AG09319 (cell line): ENCODE data around the gene MAS1L.

ENCODE experiments used
- DNase-seq: peaks from one replicate; pipeline ENCODE4 v3.0.0-alpha.2; 2010; ENCODE audit warnings: low read depth; ENCODE audit errors: extremely low read depth
- CTCF ChIP-seq: IDR thresholded peaks from 2 replicates; pipeline ENCODE4 v1.5.1; 2011; ENCODE audit warnings: low read depth, mild to moderate bottlenecking, inconsistent platforms, low read length, moderate library complexity

Gene MAS1L

GRCh38 chr6:29527564-29527963 lies 39.8 kb upstream of the MAS1L start:
- DNase-seq = no peak
- no peak for TF ChIP-seq CTCF

DNA sequence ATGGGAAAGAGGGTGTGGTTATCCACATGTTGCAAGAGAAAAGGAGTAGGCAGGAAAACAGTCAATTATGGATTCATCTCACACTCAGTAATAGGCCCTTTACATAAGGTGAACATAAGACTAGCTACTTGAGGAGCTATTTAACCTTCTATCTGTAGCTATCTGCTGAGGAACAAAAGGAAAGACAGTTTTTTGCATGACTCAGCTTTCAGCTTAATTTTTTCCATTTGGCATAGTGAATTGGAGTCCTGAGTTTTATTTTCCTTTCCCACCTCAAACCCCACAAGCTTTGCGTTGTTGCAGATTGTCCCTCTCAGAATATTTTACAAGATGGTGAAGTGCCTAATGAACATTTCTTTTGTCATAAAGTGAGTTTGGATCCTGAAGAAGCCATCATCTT lies 39.4 kb upstream of the MAS1L start:
- TF ChIP-seq CTCF = no peak
- DNase-seq = no peak

DNA sequence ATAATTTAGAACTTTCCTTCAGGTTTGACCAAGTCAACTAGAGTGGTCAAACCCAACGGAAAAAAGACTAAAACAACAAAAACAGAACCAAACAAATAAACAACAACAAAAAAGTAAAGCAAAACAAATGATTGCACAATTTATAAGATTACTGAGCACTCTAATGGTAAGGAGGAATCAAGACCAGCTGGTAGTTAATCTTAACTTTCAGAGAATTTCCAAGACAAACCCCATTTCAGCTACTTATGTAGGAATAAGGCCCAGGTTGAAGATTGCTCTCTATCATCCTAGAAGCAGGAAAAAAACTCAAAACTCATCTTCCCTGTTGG lies 37.5 kb upstream of the MAS1L start:
- TF ChIP-seq CTCF = no peak
- no peak for DNase-seq

DNA sequence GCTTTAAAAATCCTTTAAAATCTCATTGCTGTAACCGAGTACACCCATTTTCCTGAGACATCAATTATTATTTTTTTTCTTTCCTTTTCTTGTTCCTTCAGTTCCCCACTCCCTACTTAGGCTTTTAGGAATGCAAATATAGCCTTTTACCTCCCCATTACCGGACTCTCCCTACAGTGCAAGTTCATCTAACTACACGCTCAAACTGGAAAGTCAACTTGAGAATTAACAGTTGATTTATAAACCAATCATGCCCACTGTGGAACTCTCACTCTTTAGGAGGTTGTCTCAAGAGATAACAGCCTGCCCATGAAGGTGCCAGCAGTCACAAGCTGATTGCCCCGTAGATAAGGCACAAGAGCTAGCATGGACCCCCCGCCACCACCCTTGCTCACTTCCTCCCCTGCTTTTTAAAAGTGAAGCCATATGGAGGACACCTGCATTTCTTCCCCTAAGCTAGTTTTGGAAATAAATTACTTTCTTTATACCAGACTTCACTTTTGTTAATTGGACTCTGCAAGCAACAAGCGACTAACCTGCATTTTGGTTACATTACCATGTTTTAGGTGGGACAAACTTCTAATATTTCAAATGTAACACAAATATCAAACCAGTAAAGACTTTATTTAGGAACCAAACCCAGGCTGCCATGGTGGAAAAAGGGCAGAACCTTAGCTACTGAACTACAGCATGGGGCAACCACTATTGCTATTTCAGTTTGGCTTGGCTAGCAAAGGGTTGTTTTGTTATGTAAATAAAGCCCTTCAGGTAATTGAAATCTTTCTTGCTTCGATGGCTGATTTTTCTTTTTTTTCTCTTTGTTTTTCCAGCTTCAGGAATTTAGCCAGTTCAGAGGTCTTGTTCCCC lies 36.9 kb upstream of the MAS1L start:
- TF ChIP-seq CTCF = no peak
- DNase-seq = no peak

DNA sequence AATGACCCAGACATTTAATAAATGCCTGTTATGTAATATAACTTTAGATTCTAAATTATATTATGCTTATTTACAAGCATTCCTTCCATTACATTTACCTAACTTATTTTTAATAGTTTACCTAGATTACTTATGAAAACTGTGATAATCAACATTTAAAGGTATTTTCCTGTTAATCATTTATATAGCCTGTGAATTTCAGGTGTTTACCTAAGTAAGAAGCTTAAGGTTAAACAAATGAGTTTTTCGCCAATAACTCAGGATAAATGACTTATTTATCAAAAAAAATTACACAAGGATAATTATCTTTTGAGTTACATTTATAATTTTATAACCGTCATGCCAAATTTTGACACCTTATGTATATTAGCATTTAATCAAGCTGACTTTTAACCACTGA lies 36.3 kb upstream of the MAS1L start:
- DNase-seq = no peak
- TF ChIP-seq CTCF = no peak

DNA sequence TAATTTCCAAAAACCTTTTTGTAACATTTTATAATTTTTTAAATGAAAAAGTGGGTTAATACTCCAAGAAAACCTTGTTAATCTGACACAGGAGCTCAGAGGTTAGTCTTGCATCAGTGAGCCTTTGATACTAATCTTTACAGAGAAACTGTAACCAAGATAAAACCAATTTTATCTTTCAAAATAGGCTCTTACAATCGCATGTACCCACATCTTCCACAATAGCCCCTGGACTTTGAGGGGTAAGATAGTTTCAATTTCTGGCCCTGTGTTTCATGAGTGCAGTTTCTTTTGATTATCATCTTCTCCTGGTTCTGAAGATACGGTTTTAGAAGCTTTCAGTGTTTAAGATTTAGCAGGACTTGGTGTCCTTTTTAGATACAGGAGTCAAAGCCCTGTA lies 34.5 kb upstream of the MAS1L start:
- no peak for DNase-seq
- no peak for TF ChIP-seq CTCF

GRCh38 chr6:29521006-29521680 lies 33.4 kb upstream of the MAS1L start:
- DNase-seq = no peak
- TF ChIP-seq CTCF = no peak
